Measurements from ENCODE around the gene CRCP. TPM values are rescaled to one million over a fixed set of nuclear protein-coding genes. Genes with fewer than 3 reads are reported as not detected.

The CRCP gene
- total RNA-seq, 1 donor from 2014 or later: 26.8 TPM

- no peak overlapping the region for H3K4me3 ChIP-seq (ENCODE audit: insufficient read depth, low read depth, low read length)
- Mint-ChIP-seq H3K27ac (ENCODE audit: unreplicated experiment) (no peak overlapping the region), H3K36me3 (ENCODE audit: low read depth, unreplicated experiment) (no peaks in the 10 kb centered on the region), H3K4me1 (ENCODE audit: low read depth, unreplicated experiment) (peaks cover 10% of the 10 kb centered on the region), H3K9me3 (ENCODE audit: unreplicated experiment) (no peaks in the 10 kb centered on the region), H3K27me3 (ENCODE audit: low read depth, unreplicated experiment) (peaks cover 5% of the 10 kb centered on the region), H3K4me3 (ENCODE audit: unreplicated experiment) (no peak overlapping the region)
- H3K36me3 ChIP-seq (ENCODE audit: insufficient read depth, low read length): no peaks in the 10 kb centered on the region
- H3K4me1 ChIP-seq (ENCODE audit: insufficient read depth, low read length): peaks cover 14% of the 10 kb centered on the region
- H3K4me2 ChIP-seq (ENCODE audit: low read length): no peak overlapping the region
- peaks cover 20% of the 10 kb centered on the region for H3K79me2 ChIP-seq (ENCODE audit: insufficient read depth, low read length)
- H3K27me3 ChIP-seq (ENCODE audit: insufficient read depth, low read length): peaks cover 3% of the 10 kb centered on the region
- H4K20me1 ChIP-seq (ENCODE audit: insufficient read depth, low read length): peaks cover 18% of the 10 kb centered on the region
- H2AFZ ChIP-seq (ENCODE audit: low read depth, low read length): no peak overlapping the region
- DNase-seq (ENCODE audit: low read depth): no peak
- no peak overlapping the region for H3K9ac ChIP-seq (ENCODE audit: low read length)
- no peak overlapping the region for H3K27ac ChIP-seq (ENCODE audit: low read depth, low read length)
- TF ChIP-seq EZH2 (IDR thresholded peaks at IDR 0.05; ENCODE audit: insufficient read depth, low read length): no peak
- no peak for TF ChIP-seq CTCF (IDR thresholded peaks at IDR 0.05; ENCODE audit: insufficient read depth, low read depth, low read length)
- no peak for FAIRE-seq
- H3K9me3 ChIP-seq (ENCODE audit: insufficient read depth, low read depth, low read length): no peaks in the 10 kb centered on the region
Observed at GRCh38 chr7:66202441-66202840, 87.8 kb downstream of the CRCP start.

Other genes starting within 250 kb of the CRCP start
- gene VKORC1L1, start 241.8 kb upstream of the CRCP start, total RNA-seq: 32.3 and 32.9 TPM in 2 replicates
- 18.3 and 20.0 TPM in 2 replicates for gene GUSB, start 132.6 kb upstream of the CRCP start, total RNA-seq
- 27.7 TPM in 2 replicates for gene ASL, start 39.0 kb upstream of the CRCP start, total RNA-seq
- 36.5 and 40.2 TPM in 2 replicates for gene TPST1, start 90.5 kb downstream of the CRCP start, total RNA-seq

All from astrocyte (in vitro differentiated cells and primary cell).